ACC112 (cell line): ENCODE results near the gene BRIP1.
A peak's percentile ranks its signal among the peaks of the same experiment; 100 is the strongest.
"Not testable (repeated sequence)": the region's sequence is repeated elsewhere in the genome, so short reads cannot be mapped to it uniquely, and the experiment has no call there.

ENCODE experiments used
- H2AFZ ChIP-seq: fragments of 200-600 bp; sonication (generic); one replicate; pipeline ENCODE4 v1.6.0; 2017; ENCODE audit warnings: antibody characterized with exemption, low read length; ENCODE audit not compliant: unreplicated experiment
- H3K27ac ChIP-seq: fragments of 200-600 bp; sonication (generic); 2 replicates; pipeline ENCODE4 v1.5.1; 2014; ENCODE audit warnings: low read depth, mild to moderate bottlenecking, antibody characterized with exemption, low read length, moderate library complexity
- H3K27me3 ChIP-seq: fragments of 200-600 bp; sonication (generic); 2 replicates; pipeline ENCODE4 v1.6.1; 2014; ENCODE audit warnings: mild to moderate bottlenecking, antibody characterized with exemption, low read length, moderate library complexity, mixed read lengths; ENCODE audit not compliant: insufficient read depth
- H3K36me3 ChIP-seq: fragments of 200-600 bp; sonication (generic); 2 replicates; pipeline ENCODE4 v1.6.1; 2016; ENCODE audit warnings: mild to moderate bottlenecking, antibody characterized with exemption, low read length, moderate library complexity, mixed read lengths; ENCODE audit not compliant: insufficient read depth
- H3K4me1 ChIP-seq: fragments of 200-600 bp; sonication (generic); one replicate; pipeline ENCODE4 v1.6.1; 2016; ENCODE audit warnings: low read length, mixed read lengths; ENCODE audit not compliant: insufficient read depth, unreplicated experiment, control insufficient read depth
- H3K4me3 ChIP-seq: fragments of 200-600 bp; sonication (generic); 2 replicates; pipeline ENCODE4 v1.5.1; 2014; ENCODE audit warnings: mild to moderate bottlenecking, low read depth, low read length
- H3K79me2 ChIP-seq: fragments of 200-600 bp; sonication (generic); one replicate; pipeline ENCODE4 v1.6.0; 2016; ENCODE audit warnings: low read length; ENCODE audit not compliant: control insufficient read depth, unreplicated experiment, insufficient read depth

The BRIP1 gene

DNA sequence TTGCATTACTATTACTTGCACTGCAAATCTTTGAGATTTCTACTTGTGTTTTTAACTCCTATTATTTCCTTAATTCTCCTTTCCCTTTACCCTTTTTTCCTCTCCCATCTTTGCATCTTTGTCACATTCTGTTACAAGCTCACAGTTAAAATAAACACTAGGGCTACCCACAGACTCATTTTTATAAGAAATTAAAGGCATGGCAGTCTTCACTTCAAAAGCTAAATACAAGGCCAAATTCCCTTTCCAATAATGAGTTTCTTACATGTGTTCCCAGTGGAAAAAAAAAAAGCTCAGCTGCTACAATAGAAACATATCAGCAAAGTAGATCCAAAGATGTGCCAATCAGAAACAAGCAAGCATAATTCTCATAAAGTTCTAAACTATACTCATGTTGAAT is 3.7 kb upstream of the BRIP1 start:
- H2AFZ ChIP-seq, result no peak overlapping the region
- H3K79me2 ChIP-seq, result peaks cover 6% of the 10 kb centered on the region
- H3K36me3 ChIP-seq, result no peaks in the 10 kb centered on the region; the same call in 1 of the 2 replicates
- H3K27me3 ChIP-seq, result no peaks in the 10 kb centered on the region
- H3K27ac ChIP-seq, result no peak overlapping the region
- no peak overlapping the region for H3K4me3 ChIP-seq
- peaks cover 6% of the 10 kb centered on the region for H3K4me1 ChIP-seq

DNA sequence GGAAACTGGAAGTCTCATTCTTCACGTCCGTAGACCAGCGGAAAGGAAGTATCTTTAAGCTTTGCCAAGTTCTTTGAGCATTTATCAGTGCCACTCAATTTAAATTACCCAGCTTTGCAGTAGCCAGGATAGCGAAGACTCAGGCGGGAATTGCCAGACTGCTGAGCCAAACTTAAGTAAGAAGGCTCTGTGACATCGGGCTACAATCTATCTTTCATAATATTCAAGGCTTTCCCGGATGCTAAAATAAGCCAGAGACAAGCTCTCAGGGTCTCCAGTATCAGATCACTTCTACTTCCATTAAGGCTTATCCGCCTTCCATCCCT is 436 bp upstream of the BRIP1 start:
- peaks cover 28% of the 10 kb centered on the region for H3K79me2 ChIP-seq

DNA sequence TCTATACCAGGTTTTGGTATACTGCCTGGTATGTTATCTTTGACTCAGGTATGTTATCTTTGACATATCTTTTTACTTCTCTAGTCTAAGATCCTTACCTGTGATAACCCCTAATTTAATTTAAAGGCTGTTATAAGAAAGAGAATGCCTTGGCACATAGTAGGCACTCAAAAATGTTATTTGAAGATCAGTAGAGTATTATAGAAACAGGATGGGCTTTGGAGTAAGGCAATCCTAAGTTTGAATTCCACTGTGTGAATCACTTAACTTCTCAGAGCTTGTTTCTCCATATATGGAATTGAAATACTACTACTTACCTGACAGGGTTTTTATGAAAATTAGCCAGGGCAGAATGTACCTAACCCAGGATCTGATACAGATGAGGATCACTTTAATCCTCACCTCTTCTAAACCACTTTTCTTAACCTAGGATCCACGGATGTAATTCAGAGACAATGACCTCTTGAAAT is 1.2 kb downstream of the BRIP1 start:
- Histone ChIP-seq H3K79me2 (peaks cover 28% of the 10 kb centered on the region), H3K27ac (peak overlapping the region; percentile 79), H3K4me3 (peak overlapping the region; percentile 84), H3K4me1 (peaks cover 31% of the 10 kb centered on the region), H3K36me3 (no peaks in the 10 kb centered on the region), H3K27me3 (no peaks in the 10 kb centered on the region), H2AFZ (peak overlapping the region; percentile 26)

More for the DNA sequence above, 436 bp upstream of the BRIP1 start:
- H3K27ac ChIP-seq, result peak overlapping the region; percentile 55
- H2AFZ ChIP-seq, result peak overlapping the region; percentile 92
- peaks cover 31% of the 10 kb centered on the region for H3K4me1 ChIP-seq
- H3K36me3 ChIP-seq, result no peaks in the 10 kb centered on the region
- no peaks in the 10 kb centered on the region for H3K27me3 ChIP-seq
- H3K4me3 ChIP-seq, result peak overlapping the region; percentile 84

DNA sequence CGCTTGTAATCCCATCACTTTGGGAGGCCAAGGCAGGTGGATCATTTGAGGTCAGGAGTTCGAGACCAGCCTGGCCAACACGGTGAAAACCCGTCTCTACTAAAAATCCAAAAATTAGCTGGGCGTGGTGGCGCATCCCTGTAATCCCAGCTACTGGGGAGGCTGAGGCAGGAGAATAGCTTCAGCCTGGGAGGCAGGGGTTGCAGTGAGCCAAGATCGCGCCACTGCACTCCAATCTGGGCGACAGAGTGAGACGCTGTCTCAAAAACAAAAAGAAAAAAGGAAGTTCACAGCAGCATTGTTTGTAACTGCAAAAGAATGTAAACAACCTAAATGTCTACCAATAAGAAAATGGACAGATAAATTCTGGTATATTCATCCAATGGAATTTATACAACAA is 2.9 kb downstream of the BRIP1 start:
- Histone ChIP-seq H3K4me1 (peaks cover 31% of the 10 kb centered on the region), H3K79me2 (peaks cover 28% of the 10 kb centered on the region), H3K36me3 (peaks cover 15% of the 10 kb centered on the region)
- H2AFZ ChIP-seq, H3K27me3 ChIP-seq, H3K27ac ChIP-seq, H3K4me3 ChIP-seq: not testable (repeated sequence)

DNA sequence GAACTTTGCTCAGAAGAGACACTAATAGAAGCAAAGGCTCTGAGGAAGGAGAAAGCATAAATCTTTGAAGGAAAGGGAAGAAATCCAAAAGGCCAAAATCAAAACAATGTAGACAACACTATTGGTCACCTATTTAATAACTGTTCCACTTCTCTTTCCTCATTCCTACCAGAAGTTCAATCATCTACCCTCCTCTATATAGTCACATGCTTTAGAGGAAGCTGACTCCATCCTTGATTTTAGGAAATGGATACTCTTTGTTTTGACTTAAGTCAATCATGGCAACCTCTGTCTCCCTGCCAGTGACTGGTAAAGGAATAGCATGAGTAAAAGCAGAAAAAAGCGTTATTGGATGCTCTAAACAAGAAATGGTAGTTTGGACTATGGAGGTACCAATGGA is 7.3 kb downstream of the BRIP1 start:
- peaks cover 12% of the 10 kb centered on the region for H3K79me2 ChIP-seq
- no peak overlapping the region for H3K27ac ChIP-seq
- no peak overlapping the region for H2AFZ ChIP-seq
- H3K27me3 ChIP-seq, result no peaks in the 10 kb centered on the region
- no peak overlapping the region for H3K4me3 ChIP-seq
- H3K36me3 ChIP-seq, result peaks cover 18% of the 10 kb centered on the region
- peaks cover 15% of the 10 kb centered on the region for H3K4me1 ChIP-seq

DNA sequence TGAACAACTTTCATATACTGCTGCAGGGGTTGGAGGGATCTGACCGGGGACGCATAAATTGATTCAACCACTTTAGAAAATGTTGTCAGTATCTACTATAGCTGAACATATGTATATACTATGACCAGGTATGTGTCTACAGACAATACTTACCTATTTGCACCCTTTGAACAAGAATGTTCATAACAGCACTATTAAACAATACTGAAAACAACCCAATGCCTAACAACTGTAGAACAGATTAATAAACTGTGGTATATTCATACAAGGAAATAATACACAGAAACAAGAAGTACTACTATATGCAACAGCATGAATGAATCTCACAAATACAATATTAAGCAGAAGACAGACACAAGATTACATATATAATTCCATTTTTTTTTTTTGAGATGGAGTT is 10.5 kb downstream of the BRIP1 start:
- Histone ChIP-seq H3K79me2 (no peaks in the 10 kb centered on the region), H3K27ac (no peak overlapping the region), H3K36me3 (peaks cover 18% of the 10 kb centered on the region), H3K27me3 (no peaks in the 10 kb centered on the region), H3K4me3 (no peak overlapping the region), H3K4me1 (no peaks in the 10 kb centered on the region), H2AFZ (no peak overlapping the region)

DNA sequence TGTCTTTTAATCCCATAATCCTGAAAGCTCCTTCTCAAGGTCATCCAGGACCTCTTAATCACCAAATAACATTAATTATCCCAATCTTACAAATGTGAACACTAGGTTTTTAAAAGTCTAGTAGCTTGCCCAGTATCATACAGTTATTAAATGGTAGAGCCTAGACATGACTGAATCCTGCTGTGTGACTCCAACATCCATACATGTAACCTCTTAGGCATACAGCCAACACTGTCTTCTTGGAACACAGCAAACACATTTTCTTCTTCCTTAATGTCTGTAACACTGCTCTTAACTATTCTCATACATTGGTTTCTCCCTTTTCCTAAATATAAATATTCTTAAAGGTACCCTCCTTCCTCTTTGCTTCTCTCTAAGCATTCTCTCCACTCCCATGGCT is 13.7 kb downstream of the BRIP1 start:
- Histone ChIP-seq H3K36me3 (peaks cover 21% of the 10 kb centered on the region), H2AFZ (no peak overlapping the region), H3K27ac (no peak overlapping the region), H3K4me3 (no peak overlapping the region), H3K27me3 (no peaks in the 10 kb centered on the region), H3K79me2 (no peaks in the 10 kb centered on the region), H3K4me1 (no peaks in the 10 kb centered on the region)

DNA sequence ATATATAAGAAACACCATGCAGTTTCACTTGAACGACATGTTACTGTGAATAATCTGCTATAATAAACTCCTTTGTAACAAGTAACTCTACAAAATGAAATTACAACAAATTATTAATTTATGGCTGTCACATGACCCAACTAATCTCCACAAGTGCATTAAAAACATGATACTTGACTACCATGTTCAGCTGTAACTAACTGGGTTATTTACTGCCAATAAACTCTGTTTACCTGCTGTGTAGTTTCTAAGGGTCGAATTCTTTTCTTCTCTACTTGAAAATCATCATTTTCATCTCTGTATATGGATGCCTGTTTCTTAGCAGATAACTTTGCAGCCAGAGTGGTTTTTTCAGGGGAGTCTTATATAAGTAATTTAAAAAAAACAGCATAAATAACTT is 14.4 kb downstream of the BRIP1 start:
- Histone ChIP-seq H3K27ac (no peak overlapping the region), H3K79me2 (no peaks in the 10 kb centered on the region), H3K4me1 (no peaks in the 10 kb centered on the region), H2AFZ (no peak overlapping the region), H3K4me3 (no peak overlapping the region), H3K36me3 (peaks cover 21% of the 10 kb centered on the region), H3K27me3 (no peaks in the 10 kb centered on the region)

DNA sequence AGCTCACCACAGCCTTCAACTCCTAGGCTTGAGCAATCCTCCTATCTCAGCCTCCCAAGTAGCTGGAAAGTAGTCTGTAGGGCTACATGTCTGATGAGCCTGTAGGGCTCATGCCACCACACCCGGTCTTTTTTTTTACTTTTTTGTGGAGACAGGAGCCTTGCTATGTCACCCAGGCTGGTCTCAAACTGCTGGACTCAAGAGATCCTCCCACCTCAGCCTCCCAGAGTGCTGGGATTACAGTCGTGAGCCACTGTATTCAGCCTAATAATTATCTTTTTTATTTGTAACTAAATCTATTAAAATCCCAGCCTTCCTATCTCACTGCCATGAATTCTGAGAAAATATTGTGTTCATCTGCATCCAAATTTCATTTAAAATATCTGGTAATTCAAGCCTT is 15.1 kb downstream of the BRIP1 start:
- no peaks in the 10 kb centered on the region for H3K27me3 ChIP-seq
- H3K36me3 ChIP-seq, result peaks cover 17% of the 10 kb centered on the region
- H3K4me3 ChIP-seq, result no peak overlapping the region

DNA sequence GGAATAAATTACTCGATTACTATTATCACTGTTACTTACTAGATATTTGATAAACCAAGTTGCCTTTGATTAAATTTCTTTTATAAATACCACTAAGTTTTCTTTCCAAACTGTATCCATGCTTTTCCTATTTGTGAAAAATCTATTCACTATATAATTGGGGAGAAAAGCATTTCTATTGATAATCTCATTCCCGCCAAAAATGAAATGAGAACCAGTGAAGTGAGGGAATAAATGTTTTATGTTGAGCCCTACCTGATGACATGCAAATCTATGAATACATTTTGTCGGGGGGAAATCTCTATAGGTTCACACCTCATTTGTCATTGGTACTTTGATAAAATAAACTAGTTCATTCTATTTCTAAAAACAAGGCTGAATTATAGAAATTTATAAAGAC is 15.7 kb downstream of the BRIP1 start:
- Histone ChIP-seq H3K4me1 (no peaks in the 10 kb centered on the region), H3K27me3 (no peaks in the 10 kb centered on the region), H3K36me3 (peaks cover 17% of the 10 kb centered on the region), H3K4me3 (no peak overlapping the region), H3K79me2 (no peaks in the 10 kb centered on the region), H2AFZ (no peak overlapping the region), H3K27ac (no peak overlapping the region)

More for the DNA sequence above, 15.1 kb downstream of the BRIP1 start:
- H3K27ac ChIP-seq, result no peak overlapping the region
- no peaks in the 10 kb centered on the region for H3K4me1 ChIP-seq
- H2AFZ ChIP-seq, result no peak overlapping the region
- H3K79me2 ChIP-seq, result no peaks in the 10 kb centered on the region

DNA sequence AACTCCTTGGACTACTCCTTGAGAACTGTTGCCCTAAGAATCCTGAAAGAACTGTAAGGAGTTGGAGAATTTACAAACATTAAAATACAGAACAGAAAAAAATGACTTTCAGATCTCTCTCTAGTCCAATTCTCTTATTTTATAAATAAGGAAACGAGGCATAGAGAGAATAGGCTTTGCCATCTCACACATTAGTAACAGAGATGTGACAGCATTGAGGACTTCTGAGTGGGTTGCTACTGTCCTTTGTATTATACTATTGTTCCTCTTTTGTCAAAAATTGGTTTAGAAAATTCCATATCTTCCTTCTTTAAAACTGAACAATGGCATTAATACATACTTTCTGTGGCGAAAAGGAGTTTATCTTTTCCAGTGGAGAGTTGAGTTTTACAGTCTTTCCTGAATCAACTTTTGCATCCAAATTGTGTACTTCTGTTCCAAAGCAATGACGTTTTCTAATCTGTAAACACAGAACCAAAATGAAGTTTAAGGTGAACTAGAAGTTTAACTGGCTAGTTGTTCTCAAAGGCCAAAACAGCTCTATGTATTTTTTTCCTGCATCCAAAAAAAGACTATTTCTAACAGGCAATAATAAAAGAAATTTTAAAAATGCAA is 16.5 kb downstream of the BRIP1 start:
- no peaks in the 10 kb centered on the region for H3K79me2 ChIP-seq
- no peak overlapping the region for H3K27ac ChIP-seq
- H2AFZ ChIP-seq, result no peak overlapping the region
- H3K27me3 ChIP-seq, result no peaks in the 10 kb centered on the region
- peaks cover 17% of the 10 kb centered on the region for H3K36me3 ChIP-seq
- no peaks in the 10 kb centered on the region for H3K4me1 ChIP-seq
- no peak overlapping the region for H3K4me3 ChIP-seq
